DMS153 treated with DMSO at 0.1 percent for 48 hours (cell line): ENCODE measurements around the gene ARHGAP42.
"Not testable (repeated sequence)": the region's sequence is repeated elsewhere in the genome, so short reads cannot be mapped to it uniquely, and the experiment has no call there.

Source experiments
- DNase-seq: peaks from one replicate; lab custom pipeline; 2025; ENCODE audit not compliant: unreplicated experiment; lab: John Stamatoyannopoulos, UW

Gene ARHGAP42

GRCh38 chr11:100726680-100727079, 39.6 kb downstream of the ARHGAP42 start:
- no peak for DNase-seq

DNA sequence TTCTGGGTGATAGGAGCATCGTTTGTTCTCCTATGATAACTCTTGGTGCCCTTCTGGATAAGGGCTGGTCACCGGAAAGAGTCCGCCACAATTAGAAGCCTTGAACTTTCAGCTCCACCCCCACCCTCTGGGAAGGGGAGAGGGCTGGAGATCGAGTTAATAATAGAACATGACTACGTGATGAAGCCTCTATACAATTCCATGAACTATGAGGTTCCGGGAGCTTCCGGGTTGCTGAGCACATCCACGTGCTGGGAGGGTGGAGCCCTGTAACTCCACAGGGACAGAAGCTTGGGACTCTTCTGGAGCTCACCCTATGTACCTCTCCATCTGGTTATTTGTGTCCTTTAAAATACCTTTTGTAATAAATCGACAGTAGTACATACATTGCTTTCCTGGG, 40.3 kb downstream of the ARHGAP42 start:
- no peak for DNase-seq

- DNase-seq, result no peak
Measured at GRCh38 chr11:100730266-100730665, 43.2 kb downstream of the ARHGAP42 start.

- no peak for DNase-seq
Measured at GRCh38 chr11:100731471-100731870, 44.4 kb downstream of the ARHGAP42 start.

GRCh38 chr11:100732949-100733348, 45.9 kb downstream of the ARHGAP42 start:
- DNase-seq, result no peak

GRCh38 chr11:100734743-100735527, 47.8 kb downstream of the ARHGAP42 start:
- no peak for DNase-seq

GRCh38 chr11:100735949-100736675, 49.0 kb downstream of the ARHGAP42 start:
- no peak for DNase-seq

GRCh38 chr11:100738701-100739270, 51.7 kb downstream of the ARHGAP42 start:
- DNase-seq, result no peak

- no peak for DNase-seq
Measured at GRCh38 chr11:100739666-100740065, 52.6 kb downstream of the ARHGAP42 start.

DNA sequence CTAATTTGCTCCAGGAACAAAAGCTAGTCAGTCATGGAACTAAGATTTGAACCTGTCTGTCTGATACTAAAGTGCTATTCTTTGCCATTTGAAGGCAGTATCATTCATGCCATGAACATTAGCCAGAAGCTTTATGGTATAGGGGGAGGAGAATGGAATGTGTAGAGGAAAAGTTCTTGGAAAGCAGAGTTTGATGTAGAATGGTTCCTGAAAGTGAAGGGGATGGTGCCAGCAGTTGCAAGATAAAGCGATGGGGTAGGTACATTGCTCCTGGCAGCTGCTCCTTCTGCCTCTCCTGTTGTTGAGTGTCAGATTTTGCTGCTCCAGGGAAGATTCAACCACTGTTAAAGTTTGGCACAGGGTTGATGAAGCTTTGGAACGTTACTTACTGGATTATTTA, 53.4 kb downstream of the ARHGAP42 start:
- no peak for DNase-seq

DNA sequence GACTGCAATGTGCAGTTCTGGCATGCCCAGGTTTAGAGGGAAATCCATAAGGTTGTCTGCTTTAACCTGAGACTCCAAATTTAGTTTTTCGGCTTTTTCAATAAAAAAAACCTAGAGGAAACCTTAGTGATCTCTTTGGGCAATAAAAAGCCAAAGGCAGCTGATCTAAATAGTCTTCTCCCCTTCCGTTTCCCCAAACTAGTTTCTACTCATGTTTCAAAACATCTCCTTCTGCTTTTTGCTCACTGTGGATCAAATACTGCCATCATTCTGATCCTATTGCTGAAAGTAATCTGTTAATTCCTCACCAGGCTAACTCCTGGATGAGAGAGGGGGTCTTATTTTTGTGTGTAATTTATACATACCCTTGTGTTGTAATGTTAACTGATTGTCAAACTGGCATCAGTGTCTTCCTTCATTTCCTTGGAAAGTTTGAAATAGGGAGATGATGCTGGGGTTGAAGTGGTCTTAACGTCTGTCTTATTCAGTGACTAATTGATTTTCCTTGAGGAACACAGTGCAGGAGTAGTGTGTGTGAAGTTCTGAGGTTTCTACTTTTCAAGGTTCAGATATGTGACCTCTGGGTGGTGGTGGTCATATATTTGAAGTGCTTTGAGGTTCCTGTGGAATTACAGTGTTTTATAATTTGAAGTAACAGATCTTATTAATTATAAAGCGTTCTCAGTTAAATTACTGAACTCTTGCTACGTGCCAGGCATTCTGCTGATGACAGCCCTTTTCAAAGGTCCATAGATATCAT, 55.0 kb downstream of the ARHGAP42 start:
- no peak for DNase-seq

GRCh38 chr11:100746448-100746847, 59.4 kb downstream of the ARHGAP42 start:
- no peak for DNase-seq

- DNase-seq, result no peak
Measured at GRCh38 chr11:100748153-100748552, 61.1 kb downstream of the ARHGAP42 start.

DNA sequence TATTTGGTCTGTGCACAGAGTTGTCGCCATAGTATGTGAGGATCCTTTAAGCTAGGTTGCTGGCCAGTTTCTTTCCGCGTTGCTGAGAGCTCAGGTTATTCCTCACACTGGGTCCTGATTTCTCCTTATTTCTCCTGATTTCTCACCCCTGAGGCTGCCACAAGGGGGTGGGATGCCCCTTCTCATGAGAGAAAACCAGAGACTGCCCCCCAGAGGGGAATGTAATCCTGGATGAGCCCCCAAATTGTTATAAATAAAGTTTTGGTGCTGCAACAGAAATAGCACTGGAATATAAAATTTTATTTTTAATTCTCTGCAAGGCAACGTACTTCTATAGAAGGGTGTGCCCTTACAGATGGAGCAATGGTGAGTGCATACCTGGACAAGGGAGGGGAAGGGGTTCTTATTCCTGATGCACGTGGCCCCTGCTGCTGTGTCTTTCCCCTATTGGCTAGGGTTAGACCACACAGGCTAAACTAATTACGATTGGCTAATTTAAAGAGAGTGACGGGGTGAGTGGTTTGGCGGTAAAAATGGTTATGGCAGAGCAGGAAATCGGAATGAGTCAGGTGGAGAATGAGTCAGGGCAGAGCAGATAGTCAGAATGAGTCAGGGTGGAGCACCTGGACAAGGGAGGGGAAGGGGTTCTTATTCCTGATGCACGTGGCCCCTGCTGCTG, 62.9 kb downstream of the ARHGAP42 start:
- not testable (repeated sequence) for DNase-seq

- DNase-seq, result not testable (repeated sequence)
Measured at GRCh38 chr11:100750566-100750891, 63.4 kb downstream of the ARHGAP42 start.

- peak; percentile 59 for DNase-seq
Measured at GRCh38 chr11:100752371-100753171, 65.5 kb downstream of the ARHGAP42 start.

DNA sequence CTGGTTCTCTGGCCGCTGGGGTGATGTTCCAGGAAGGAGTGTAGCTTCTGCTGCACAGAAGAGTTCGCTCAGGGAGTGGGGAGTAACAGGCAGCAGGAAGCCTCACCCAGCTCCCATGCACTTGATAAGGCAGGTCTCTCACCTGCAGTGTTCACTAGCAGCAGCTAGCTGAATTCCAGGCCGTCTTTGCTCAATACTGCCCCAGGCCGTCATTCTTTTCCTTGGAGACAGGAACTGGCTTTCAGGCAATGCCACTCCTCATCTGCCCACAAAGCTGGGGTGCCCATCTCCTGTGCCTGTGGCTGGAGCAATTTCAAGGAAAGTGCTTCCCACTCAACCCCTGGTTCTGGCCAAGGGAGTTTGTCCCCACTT, 66.1 kb downstream of the ARHGAP42 start:
- DNase-seq, result peak; percentile 59

DNA sequence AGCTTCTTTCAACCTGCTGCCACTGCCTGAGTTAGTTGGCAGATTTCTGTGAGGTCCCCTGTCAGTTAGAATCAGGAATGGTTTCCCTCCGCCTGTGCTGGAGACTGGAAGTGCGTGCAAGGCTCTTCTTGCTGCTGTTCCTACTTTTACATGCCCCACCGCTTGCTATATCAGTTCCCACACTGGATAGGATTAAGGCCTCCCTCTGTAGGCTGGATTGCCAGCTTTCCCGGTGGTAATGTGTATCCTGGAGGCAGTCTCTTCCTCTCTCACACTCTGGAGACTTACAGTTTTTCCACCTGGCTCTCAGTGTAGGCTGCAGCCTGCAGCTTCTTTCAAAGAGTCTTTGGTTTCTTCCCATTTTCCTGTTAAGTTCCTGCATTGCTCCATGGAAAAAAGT, 66.5 kb downstream of the ARHGAP42 start:
- DNase-seq, result no peak

DNA sequence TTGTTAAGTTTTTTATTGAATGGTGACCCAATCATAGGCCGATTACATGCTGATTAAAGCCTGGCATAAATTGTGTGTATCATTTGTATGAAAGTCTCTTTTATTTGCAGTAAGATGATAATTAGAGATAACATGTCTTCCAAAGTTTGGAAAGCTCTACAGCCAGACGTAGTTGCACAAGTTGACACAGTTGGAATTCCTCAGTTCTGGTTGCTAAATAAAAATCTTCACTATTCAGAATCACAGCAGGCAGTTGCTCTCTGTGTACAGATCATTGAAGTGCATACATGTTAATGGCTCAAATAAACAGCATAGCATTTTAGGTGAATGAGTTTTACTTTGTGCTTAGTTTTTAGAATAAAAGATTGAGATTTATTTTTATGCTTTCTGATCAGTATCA, 69.5 kb downstream of the ARHGAP42 start:
- no peak for DNase-seq

- DNase-seq, result no peak
Measured at GRCh38 chr11:100757646-100758045, 70.6 kb downstream of the ARHGAP42 start.
